DND-41 (cell line): ENCODE data around the gene VRTN.

ENCODE experiments used
- ATAC-seq: fragments of 200-7000 bp; cut with Tn5 transposase; 3 replicates; pipeline ENCODE4 v1.9.1; 2021; ENCODE audit warnings: low read depth; ENCODE audit not compliant: insufficient read depth
- DNase-seq: peaks from one replicate; pipeline ENCODE4 v3.0.0-alpha.2; 2020
- H2AFZ ChIP-seq: 2 replicates; pipeline ENCODE4 v1.6.0; 2012; ENCODE audit warnings: low read depth, low read length
- H3K27ac ChIP-seq: 2 replicates; pipeline ENCODE4 v1.5.1; 2012; ENCODE audit warnings: low read length, inconsistent platforms
- H3K27me3 ChIP-seq: fragments of 200-600 bp; sonication (generic); 2 replicates; pipeline ENCODE4 v1.6.0; 2012; ENCODE audit warnings: low read length, mild to moderate bottlenecking, inconsistent platforms; ENCODE audit not compliant: insufficient read depth, poor library complexity
- H3K36me3 ChIP-seq: 2 replicates; pipeline ENCODE4 v1.5.1; 2012; ENCODE audit warnings: low read length, inconsistent platforms; ENCODE audit not compliant: insufficient read depth
- H3K4me1 ChIP-seq: 2 replicates; pipeline ENCODE4 v1.5.1; 2012; ENCODE audit warnings: mild to moderate bottlenecking, low read length; ENCODE audit not compliant: insufficient read depth
- H3K4me2 ChIP-seq: 2 replicates; pipeline ENCODE4 v1.6.0; 2012; ENCODE audit warnings: mild to moderate bottlenecking, moderate library complexity, low read length, inconsistent platforms; ENCODE audit not compliant: insufficient read depth
- H3K4me3 ChIP-seq, 2 experiments: fragments of 200-600 bp in 1 of 2; shearing (Covaris generic) in 1 of 2; 2 replicates each; pipeline ENCODE4 v1.5.1; 2012 to 2016; ENCODE audit warnings: inconsistent platforms in 2 of 2, low read length in 2 of 2, mild to moderate bottlenecking in 2 of 2, low read depth in 1 of 2, moderate library complexity in 1 of 2
- H3K79me2 ChIP-seq: 2 replicates; pipeline ENCODE4 v1.6.0; 2012; ENCODE audit warnings: low read length, inconsistent platforms; ENCODE audit not compliant: insufficient read depth
- H3K9ac ChIP-seq: 2 replicates; pipeline ENCODE4 v1.6.0; 2012; ENCODE audit warnings: low read depth, mild to moderate bottlenecking, inconsistent platforms, low read length, moderate library complexity
- H3K9me3 ChIP-seq: 2 replicates; pipeline ENCODE4 v1.5.1; 2012; ENCODE audit warnings: low read length, moderate library complexity, mild to moderate bottlenecking, inconsistent platforms; ENCODE audit not compliant: insufficient read depth, severe bottlenecking
- H4K20me1 ChIP-seq: 2 replicates; pipeline ENCODE4 v1.6.0; 2012; ENCODE audit warnings: low read length; ENCODE audit not compliant: insufficient read depth
- CTCF ChIP-seq: IDR thresholded peaks from 2 replicates; pipeline ENCODE4 v1.5.1; 2012; ENCODE audit warnings: borderline replicate concordance, low read length, moderate library complexity, mild to moderate bottlenecking; ENCODE audit not compliant: poor library complexity, severe bottlenecking; ENCODE audit errors: extremely low read depth
- EZH2 ChIP-seq: IDR thresholded peaks from 3 replicates; pipeline ENCODE4 v1.6.1; 2012; ENCODE audit warnings: borderline replicate concordance, low read depth, mild to moderate bottlenecking, moderate library complexity, low read length, inconsistent platforms; ENCODE audit not compliant: severe bottlenecking

The VRTN gene

GRCh38 chr14:74348241-74348734 is at the start of gene VRTN:
VRTN (plus strand) TSS chr14:74348471; CDS start chr14:74356784, 8,313 bp downstream.
- Histone ChIP-seq H3K4me3 (no peak within 1 kb of the TSS), H3K9me3 (no peaks in the 10 kb centered on the region), H3K4me1 (no peaks in the 10 kb centered on the region), H2AFZ (no peak within 1 kb of the TSS), H3K79me2 (no peaks in the 10 kb centered on the region), H3K36me3 (no peaks in the 10 kb centered on the region), H3K27ac (no peak within 1 kb of the TSS), H3K9ac (no peak within 1 kb of the TSS), H4K20me1 (no peaks in the 10 kb centered on the region), H3K4me2 (no peak within 1 kb of the TSS), H3K27me3 (peaks cover 13% of the 10 kb centered on the region)
- no peak for DNase-seq
- TF ChIP-seq CTCF (no peak), EZH2 (no peak)
- no peak for ATAC-seq

- no peak for ATAC-seq
These were observed 49.2 kb upstream of the VRTN start for GRCh38 chr14:74299061-74299545.

GRCh38 chr14:74301594-74302151 is 46.6 kb upstream of the VRTN start:
- Histone ChIP-seq H3K27ac (peak overlapping the region; percentile 73), H3K4me1 (peaks cover 27% of the 10 kb centered on the region), H3K27me3 (no peaks in the 10 kb centered on the region), H4K20me1 (peaks cover 2% of the 10 kb centered on the region; the same call in 1 of the 2 replicates), H3K4me2 (peak overlapping the region; percentile 79), H3K36me3 (peaks cover 30% of the 10 kb centered on the region), H3K79me2 (peaks cover 58% of the 10 kb centered on the region), H3K4me3 (peak overlapping the region; percentile 55 to 68; a peak in 3 of 4 replicates), H2AFZ (peak overlapping the region; percentile 83), H3K9me3 (no peaks in the 10 kb centered on the region), H3K9ac (peak overlapping the region; percentile 75)
- TF ChIP-seq EZH2 (no peak), CTCF (no peak)
- no peak for DNase-seq
- ATAC-seq, result no peak

More at GRCh38 chr14:74299061-74299545, 49.2 kb upstream of the VRTN start:
- peaks cover 66% of the 10 kb centered on the region for H3K79me2 ChIP-seq
- no peak for DNase-seq
- H3K36me3 ChIP-seq, result peaks cover 54% of the 10 kb centered on the region
- H3K4me1 ChIP-seq, result peaks cover 24% of the 10 kb centered on the region
- H2AFZ ChIP-seq, result no peak overlapping the region
- peaks cover 21% of the 10 kb centered on the region for H4K20me1 ChIP-seq
- H3K4me3 ChIP-seq, result no peak overlapping the region
- no peak overlapping the region for H3K4me2 ChIP-seq
- no peak overlapping the region for H3K9ac ChIP-seq
- TF ChIP-seq EZH2 (no peak), CTCF (no peak)
- H3K9me3 ChIP-seq, result no peaks in the 10 kb centered on the region
- H3K27ac ChIP-seq, result no peak overlapping the region
- no peaks in the 10 kb centered on the region for H3K27me3 ChIP-seq
